ENCODE results near the gene GLI3. TPM values are rescaled to one million over a fixed set of nuclear protein-coding genes. Genes with fewer than 3 reads are reported as not detected.

The GLI3 gene
- polyA plus RNA-seq, 1 of the 3 experiments (the other 2 are of a cell fraction) = 0.08 TPM

GRCh38 chr7:42253316-42253715 lies 16.3 kb upstream of the GLI3 start (continued):
- TF ChIP-seq FOXM1 (IDR thresholded peaks at IDR 0.05; ENCODE audit: low read depth) (no peak), EZH2phosphoT487 (IDR thresholded peaks at IDR 0.05; ENCODE audit: borderline replicate concordance, low read depth) (no peak), NRF1 (IDR thresholded peaks at IDR 0.05; ENCODE audit: low read depth, low read length) (no peak), RCOR1 (IDR thresholded peaks at IDR 0.05; ENCODE audit: low read length) (no peak), SIN3A (IDR thresholded peaks at IDR 0.05; ENCODE audit: borderline replicate concordance, low read depth, low read length) (no peak)
- TF ChIP-seq, protein P1, sequence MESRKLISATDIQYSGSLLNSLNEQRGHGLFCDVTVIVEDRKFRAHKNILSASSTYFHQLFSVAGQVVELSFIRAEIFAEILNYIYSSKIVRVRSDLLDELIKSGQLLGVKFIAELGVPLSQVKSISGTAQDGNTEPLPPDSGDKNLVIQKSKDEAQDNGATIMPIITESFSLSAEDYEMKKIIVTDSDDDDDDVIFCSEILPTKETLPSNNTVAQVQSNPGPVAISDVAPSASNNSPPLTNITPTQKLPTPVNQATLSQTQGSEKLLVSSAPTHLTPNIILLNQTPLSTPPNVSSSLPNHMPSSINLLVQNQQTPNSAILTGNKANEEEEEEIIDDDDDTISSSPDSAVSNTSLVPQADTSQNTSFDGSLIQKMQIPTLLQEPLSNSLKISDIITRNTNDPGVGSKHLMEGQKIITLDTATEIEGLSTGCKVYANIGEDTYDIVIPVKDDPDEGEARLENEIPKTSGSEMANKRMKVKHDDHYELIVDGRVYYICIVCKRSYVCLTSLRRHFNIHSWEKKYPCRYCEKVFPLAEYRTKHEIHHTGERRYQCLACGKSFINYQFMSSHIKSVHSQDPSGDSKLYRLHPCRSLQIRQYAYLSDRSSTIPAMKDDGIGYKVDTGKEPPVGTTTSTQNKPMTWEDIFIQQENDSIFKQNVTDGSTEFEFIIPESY (IDR thresholded peaks at IDR 0.05; ENCODE audit: borderline replicate concordance, low read depth) = no peak

DNA sequence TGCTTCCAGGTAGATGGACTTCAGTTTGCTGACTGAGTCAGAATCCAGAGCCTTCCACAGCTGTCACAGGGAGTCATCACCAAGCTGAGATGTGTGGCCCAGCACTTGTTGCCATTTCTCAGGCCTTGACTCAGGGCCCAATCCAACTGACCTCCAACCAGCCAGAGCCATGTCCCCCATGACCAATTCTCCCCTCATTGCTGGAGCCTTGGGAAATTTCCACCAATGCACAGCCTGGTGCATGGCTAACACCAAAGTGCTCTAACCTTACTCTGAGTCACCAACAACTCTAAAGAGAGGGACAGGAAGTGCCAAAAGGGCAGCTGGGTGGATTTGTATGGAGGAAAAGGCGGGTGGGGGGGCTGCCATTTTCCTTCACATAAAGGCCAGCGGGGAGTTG lies 13.4 kb upstream of the GLI3 start:
- no peak for DNase-seq
- TF ChIP-seq, protein P1 (IDR thresholded peaks at IDR 0.05; ENCODE audit: borderline replicate concordance, low read depth) = no peak
- TF ChIP-seq GATA2 (CRISPR knock-in tag; IDR thresholded peaks at IDR 0.05) = no peak
- no peak for TF ChIP-seq FOXJ3 (CRISPR knock-in tag; IDR thresholded peaks at IDR 0.05)
- no peak for TF ChIP-seq GABPA (IDR thresholded peaks at IDR 0.05; ENCODE audit: low read depth)
- no peak for TF ChIP-seq CHD2 (IDR thresholded peaks at IDR 0.05; ENCODE audit: low read length, partially characterized antibody)
- TF ChIP-seq TEAD4 (IDR thresholded peaks at IDR 0.05; ENCODE audit: borderline replicate concordance, insufficient read depth) = no peak
- TF ChIP-seq RCOR1 (IDR thresholded peaks at IDR 0.05; ENCODE audit: low read length) = no peak
- no peak for TF ChIP-seq RFX5 (IDR thresholded peaks at IDR 0.05; ENCODE audit: low read length)
- TF ChIP-seq IRF3 (IDR thresholded peaks at IDR 0.05; ENCODE audit: low read depth, low read length) = no peak
- TF ChIP-seq, protein P2, sequence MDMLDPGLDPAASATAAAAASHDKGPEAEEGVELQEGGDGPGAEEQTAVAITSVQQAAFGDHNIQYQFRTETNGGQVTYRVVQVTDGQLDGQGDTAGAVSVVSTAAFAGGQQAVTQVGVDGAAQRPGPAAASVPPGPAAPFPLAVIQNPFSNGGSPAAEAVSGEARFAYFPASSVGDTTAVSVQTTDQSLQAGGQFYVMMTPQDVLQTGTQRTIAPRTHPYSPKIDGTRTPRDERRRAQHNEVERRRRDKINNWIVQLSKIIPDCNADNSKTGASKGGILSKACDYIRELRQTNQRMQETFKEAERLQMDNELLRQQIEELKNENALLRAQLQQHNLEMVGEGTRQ (IDR thresholded peaks at IDR 0.05; ENCODE audit: borderline replicate concordance, low read depth, low read length) = no peak
- no peak for TF ChIP-seq RAD21 (IDR thresholded peaks at IDR 0.05; ENCODE audit: low read length)
- TF ChIP-seq, protein P3, sequence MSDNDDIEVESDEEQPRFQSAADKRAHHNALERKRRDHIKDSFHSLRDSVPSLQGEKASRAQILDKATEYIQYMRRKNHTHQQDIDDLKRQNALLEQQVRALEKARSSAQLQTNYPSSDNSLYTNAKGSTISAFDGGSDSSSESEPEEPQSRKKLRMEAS (IDR thresholded peaks at IDR 0.05; ENCODE audit: low read depth) = no peak
- TF ChIP-seq SMC3 (IDR thresholded peaks at IDR 0.05; ENCODE audit: low read depth, low read length) = no peak
- no peak for TF ChIP-seq SIN3A (IDR thresholded peaks at IDR 0.05; ENCODE audit: borderline replicate concordance, low read depth, low read length)
- no peak for TF ChIP-seq MXI1 (IDR thresholded peaks at IDR 0.05; ENCODE audit: low read depth, low read length)
- TF ChIP-seq FOSL2 (IDR thresholded peaks at IDR 0.05; ENCODE audit: borderline replicate concordance, low read depth) = no peak
- no peaks in the 10 kb centered on the region for H3K79me2 ChIP-seq (ENCODE audit: insufficient read depth)

More for the DNA sequence above, 13.4 kb upstream of the GLI3 start:
- Histone ChIP-seq H3K4me1 (ENCODE audit: control insufficient read depth in 1 of 2, insufficient read depth in 2 of 2, low read depth in 1 of 2, low read length in 1 of 2) (no peaks in the 10 kb centered on the region), H4K20me1 (ENCODE audit: insufficient read depth) (no peaks in the 10 kb centered on the region), H3F3A (replicated peaks; ENCODE audit: insufficient read depth) (no peaks in the 10 kb centered on the region), H3K27me3 (ENCODE audit: insufficient read depth) (peaks cover 20% of the 10 kb centered on the region; the same call in 1 of the 2 replicates), H3K36me3 (replicated peaks in 1 of 2; ENCODE audit: control insufficient read depth in 1 of 2, insufficient read depth in 2 of 2, low read length in 1 of 2) (no peaks in the 10 kb centered on the region), H3K4me3 (ENCODE audit: low read depth in 2 of 2, low read length in 1 of 2) (no peak overlapping the region), H3K9me2 (no peaks in the 10 kb centered on the region), H3K9me3 (no peaks in the 10 kb centered on the region), H3K27ac (ENCODE audit: low read depth in 2 of 2, low read length in 1 of 2) (no peak overlapping the region), H3K4me2 (no peak overlapping the region), H2AFZ (ENCODE audit: low read depth) (no peak overlapping the region), H3K9ac (no peak overlapping the region)
- 0% methylated on average over 2 of the region's 2 CpGs for WGBS (ENCODE audit: low lambda C conversion rate)
- ChIA-PET CTCF (interaction anchor here (1.5 kb wide), 1 partner anchor 7 kb away, joined by 4 read pairs; no protein-coding TSS in a partner anchor), POLR2A (no interaction called here)

Data from SK-N-SH (cell line).